A549 (cell line): Measurements from ENCODE around the gene PROX2. TPM values are rescaled to one million over a fixed set of nuclear protein-coding genes. Genes with fewer than 3 reads are reported as not detected.

Experiments used
- ATAC-seq, 2 experiments: fragments of 200-7000 bp in 1 of 2; fragments of >200 bp in 1 of 2; cut with Nextera tagmentation in 1 of 2; cut with Tn5 transposase in 1 of 2; 3 replicates each; pipeline versions ENCODE4 v1.8.0 to v1.9.1; 2018 to 2020; ENCODE audit warnings: mild to moderate bottlenecking in 1 of 2, moderate library complexity in 1 of 2
- CTCF ChIA-PET: fragments of 300-600 bp; sonication (Branson Sonifier 250); formaldehyde crosslinking; extraction: SDS; loops from one replicate; lab custom pipeline; 2021; ENCODE audit warnings: antibody characterized with exemption, inconsistent platforms; lab: Yijun Ruan, JAX
- POLR2A ChIA-PET: fragments of 350-600 bp; formaldehyde crosslinking; extraction: SDS; loops from one replicate; lab custom pipeline; 2021; ENCODE audit warnings: antibody characterized with exemption, inconsistent platforms; lab: Yijun Ruan, JAX
- DNase-seq, 2 experiments: peaks; one replicate each; pipeline versions ENCODE4 v3.0.0 to v3.0.0-alpha.2; 2011 to 2016; ENCODE audit warnings: low read depth in 1 of 2, low spot score in 1 of 2
- FAIRE-seq: peaks from 2 replicates; lab custom pipeline; 2011; peaks lifted over from hg19 to GRCh38; lab: Jason Lieb, UNC
- H3K27ac ChIP-seq, 2 experiments: fragments of >200 bp; sonication (Bioruptor Twin); formaldehyde crosslinking; 3 replicates each; pipeline ENCODE4 v1.5.1; 2016 to 2017
- H3K4me1 ChIP-seq: fragments of >200 bp; sonication (Bioruptor Twin); formaldehyde crosslinking; 3 replicates; pipeline ENCODE4 v1.6.1; 2016
- H3K4me2 ChIP-seq: fragments of >200 bp; sonication (Bioruptor Twin); formaldehyde crosslinking; 3 replicates; pipeline ENCODE4 v1.6.1; 2016
- H3K4me3 ChIP-seq: fragments of >200 bp; sonication (Bioruptor Twin); formaldehyde crosslinking; 3 replicates; pipeline ENCODE4 v1.5.1; 2016
- H3K9me3 ChIP-seq: fragments of >200 bp; sonication (Bioruptor Twin); formaldehyde crosslinking; 3 replicates; pipeline ENCODE4 v1.6.1; 2016
- BHLHE40 ChIP-seq: IDR thresholded peaks from 2 replicates; pipeline ENCODE4 v1.6.1; 2012; ENCODE audit warnings: low read depth, low read length, inconsistent platforms
- CEBPB ChIP-seq, 2 experiments: fragments of >200 bp in 1 of 2; sonication (Bioruptor Twin) in 1 of 2; formaldehyde crosslinking in 1 of 2; IDR thresholded peaks; 2 replicates each; pipeline ENCODE4 v1.6.1; 2012 to 2016
- CHD4 ChIP-seq: fragments of 200-600 bp; sonication (generic); IDR thresholded peaks from 2 replicates; pipeline ENCODE4 v1.6.1; 2016; ENCODE audit warnings: antibody characterized with exemption, mild to moderate bottlenecking, borderline replicate concordance
- EHF ChIP-seq: fragments of 250-450 bp; sonication (Bioruptor Pico); IDR thresholded peaks from 2 replicates; pipeline ENCODE4 v1.5.0; 2020; ENCODE audit warnings: mild to moderate bottlenecking
- EHMT2 ChIP-seq: fragments of 200-600 bp; sonication (generic); IDR thresholded peaks from 2 replicates; pipeline ENCODE4 v1.6.1; 2016; ENCODE audit warnings: antibody characterized with exemption, low read depth, mild to moderate bottlenecking, moderate library complexity
- FOSB ChIP-seq: fragments of 250-450 bp; sonication (Bioruptor Pico); IDR thresholded peaks from 2 replicates; pipeline ENCODE4 v1.5.0; 2020; ENCODE audit warnings: mild to moderate bottlenecking, moderate library complexity
- FOXS1 ChIP-seq: fragments of 250-450 bp; sonication (Bioruptor Pico); IDR thresholded peaks from 2 replicates; pipeline ENCODE4 v1.5.0; 2020; ENCODE audit warnings: mild to moderate bottlenecking, moderate library complexity
- KDM1A ChIP-seq: fragments of 200-600 bp; sonication (generic); IDR thresholded peaks from 2 replicates; pipeline ENCODE4 v1.6.1; 2016; ENCODE audit warnings: low read depth, mild to moderate bottlenecking
- KDM5A ChIP-seq: fragments of 200-600 bp; sonication (generic); IDR thresholded peaks from 2 replicates; pipeline ENCODE4 v1.6.1; 2016; ENCODE audit warnings: antibody characterized with exemption, mild to moderate bottlenecking
- NPAS2 ChIP-seq: fragments of 250-450 bp; sonication (Bioruptor Pico); IDR thresholded peaks from 2 replicates; pipeline ENCODE4 v1.8.0; 2022; ENCODE audit warnings: mild to moderate bottlenecking, moderate library complexity, borderline replicate concordance
- NR3C1 ChIP-seq: fragments of >200 bp; sonication (Bioruptor Twin); formaldehyde crosslinking; IDR thresholded peaks from 3 replicates; pipeline ENCODE4 v1.6.1; 2017
- ZSCAN20 ChIP-seq: fragments of 250-450 bp; sonication (Bioruptor Pico); IDR thresholded peaks from 2 replicates; pipeline ENCODE4 v1.8.0; 2022; ENCODE audit warnings: mild to moderate bottlenecking, moderate library complexity
- WGBS: methylation state at CpG from one replicate; pipeline ENCODE4 v1.1.6; 2017; ENCODE audit errors: missing lambda C conversion rate; 5-methylcytosine and 5-hydroxymethylcytosine counted together
- polyA plus RNA-seq, 4 experiments: library from polyadenylated mRNA; depleted of rRNA in 3 of 4; stranded (reverse); fragments of >200 nt; fragmentation: RNase III in 1 of 4; extraction: RNeasy Plus Mini Kit Qiagen cat#74134 plus additional on column Dnase treatment in 1 of 4; gene quantifications; 2 replicates in 3 of 4; 3 replicates in 1 of 4; pipeline ENCODE4 v1.2.3, GENCODE V29; 2011 to 2017
- TF ChIP-seq, protein P1 (sequence below): fragments of 200-600 bp; sonication (generic); IDR thresholded peaks from 2 replicates; pipeline ENCODE4 v1.6.1; 2016; ENCODE audit warnings: antibody characterized with exemption, mild to moderate bottlenecking, moderate library complexity
- TF ChIP-seq, protein P2 (sequence below): IDR thresholded peaks from 2 replicates; pipeline ENCODE4 v1.6.1; 2012; ENCODE audit warnings: low read depth, borderline replicate concordance
- TF ChIP-seq, protein P3 (sequence below): fragments of 150-350 bp; IDR thresholded peaks from 2 replicates; pipeline ENCODE4 v1.6.1; 2014; ENCODE audit warnings: low read depth, mild to moderate bottlenecking, low read length
- TF ChIP-seq, protein P4 (sequence below): IDR thresholded peaks from 2 replicates; pipeline ENCODE4 v1.6.1; 2012

The PROX2 gene
- polyA plus RNA-seq, 2 of the 4 experiments (the other 2 are of a cell fraction): not detected

DNA sequence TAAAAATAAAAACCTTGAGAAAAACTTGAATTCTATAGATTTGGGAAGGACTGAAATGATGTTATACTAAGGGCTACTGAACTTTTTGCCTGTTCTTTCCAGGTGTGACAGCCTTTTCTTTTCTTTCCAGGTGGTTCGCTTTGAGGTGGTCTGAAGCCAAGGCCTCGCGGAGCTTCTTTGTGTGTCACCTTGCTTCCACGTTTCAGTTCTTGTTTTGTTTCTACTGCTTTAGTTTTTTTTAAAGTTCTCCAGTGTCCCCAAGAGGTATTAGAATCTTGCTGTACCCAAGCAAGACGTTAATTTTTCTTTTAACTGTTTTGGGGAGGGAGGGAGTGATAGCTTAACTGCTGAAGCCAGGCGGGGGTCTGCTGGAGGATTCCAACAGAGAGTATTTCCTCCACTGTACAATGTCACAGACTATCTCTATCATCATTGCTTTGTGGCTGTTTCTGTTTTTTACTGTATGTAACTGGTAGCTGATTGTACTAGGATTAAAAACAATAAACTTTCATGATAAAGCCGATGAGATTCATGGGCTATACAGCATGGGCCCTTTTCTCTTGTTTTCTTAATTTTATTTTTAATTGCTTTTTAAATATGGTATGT lies 40.2 kb downstream of the PROX2 start:
- POLR2A ChIA-PET: no interaction called here
- H3K4me2 ChIP-seq: no peak overlapping the region
- CTCF ChIA-PET: interaction anchor here (0.8 to 1.5 kb wide), 3 partner anchors 25 to 167 kb away, joined by 3 to 5 read pairs (median 3); no protein-coding TSS in a partner anchor
- no peak for FAIRE-seq
- H3K27ac ChIP-seq: no peak overlapping the region
- TF ChIP-seq EHMT2 (no peak), BHLHE40 (no peak), NPAS2 (CRISPR knock-in tag) (no peak), NR3C1 (no peak), CEBPB (IDR thresholded peaks at IDR 0.05) (no peak)
- TF ChIP-seq, protein P1, sequence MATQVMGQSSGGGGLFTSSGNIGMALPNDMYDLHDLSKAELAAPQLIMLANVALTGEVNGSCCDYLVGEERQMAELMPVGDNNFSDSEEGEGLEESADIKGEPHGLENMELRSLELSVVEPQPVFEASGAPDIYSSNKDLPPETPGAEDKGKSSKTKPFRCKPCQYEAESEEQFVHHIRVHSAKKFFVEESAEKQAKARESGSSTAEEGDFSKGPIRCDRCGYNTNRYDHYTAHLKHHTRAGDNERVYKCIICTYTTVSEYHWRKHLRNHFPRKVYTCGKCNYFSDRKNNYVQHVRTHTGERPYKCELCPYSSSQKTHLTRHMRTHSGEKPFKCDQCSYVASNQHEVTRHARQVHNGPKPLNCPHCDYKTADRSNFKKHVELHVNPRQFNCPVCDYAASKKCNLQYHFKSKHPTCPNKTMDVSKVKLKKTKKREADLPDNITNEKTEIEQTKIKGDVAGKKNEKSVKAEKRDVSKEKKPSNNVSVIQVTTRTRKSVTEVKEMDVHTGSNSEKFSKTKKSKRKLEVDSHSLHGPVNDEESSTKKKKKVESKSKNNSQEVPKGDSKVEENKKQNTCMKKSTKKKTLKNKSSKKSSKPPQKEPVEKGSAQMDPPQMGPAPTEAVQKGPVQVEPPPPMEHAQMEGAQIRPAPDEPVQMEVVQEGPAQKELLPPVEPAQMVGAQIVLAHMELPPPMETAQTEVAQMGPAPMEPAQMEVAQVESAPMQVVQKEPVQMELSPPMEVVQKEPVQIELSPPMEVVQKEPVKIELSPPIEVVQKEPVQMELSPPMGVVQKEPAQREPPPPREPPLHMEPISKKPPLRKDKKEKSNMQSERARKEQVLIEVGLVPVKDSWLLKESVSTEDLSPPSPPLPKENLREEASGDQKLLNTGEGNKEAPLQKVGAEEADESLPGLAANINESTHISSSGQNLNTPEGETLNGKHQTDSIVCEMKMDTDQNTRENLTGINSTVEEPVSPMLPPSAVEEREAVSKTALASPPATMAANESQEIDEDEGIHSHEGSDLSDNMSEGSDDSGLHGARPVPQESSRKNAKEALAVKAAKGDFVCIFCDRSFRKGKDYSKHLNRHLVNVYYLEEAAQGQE: no peak
- TF ChIP-seq, protein P2, sequence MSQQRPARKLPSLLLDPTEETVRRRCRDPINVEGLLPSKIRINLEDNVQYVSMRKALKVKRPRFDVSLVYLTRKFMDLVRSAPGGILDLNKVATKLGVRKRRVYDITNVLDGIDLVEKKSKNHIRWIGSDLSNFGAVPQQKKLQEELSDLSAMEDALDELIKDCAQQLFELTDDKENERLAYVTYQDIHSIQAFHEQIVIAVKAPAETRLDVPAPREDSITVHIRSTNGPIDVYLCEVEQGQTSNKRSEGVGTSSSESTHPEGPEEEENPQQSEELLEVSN: no peak
- TF ChIP-seq, protein P3, sequence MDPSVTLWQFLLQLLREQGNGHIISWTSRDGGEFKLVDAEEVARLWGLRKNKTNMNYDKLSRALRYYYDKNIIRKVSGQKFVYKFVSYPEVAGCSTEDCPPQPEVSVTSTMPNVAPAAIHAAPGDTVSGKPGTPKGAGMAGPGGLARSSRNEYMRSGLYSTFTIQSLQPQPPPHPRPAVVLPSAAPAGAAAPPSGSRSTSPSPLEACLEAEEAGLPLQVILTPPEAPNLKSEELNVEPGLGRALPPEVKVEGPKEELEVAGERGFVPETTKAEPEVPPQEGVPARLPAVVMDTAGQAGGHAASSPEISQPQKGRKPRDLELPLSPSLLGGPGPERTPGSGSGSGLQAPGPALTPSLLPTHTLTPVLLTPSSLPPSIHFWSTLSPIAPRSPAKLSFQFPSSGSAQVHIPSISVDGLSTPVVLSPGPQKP: no peak
- TF ChIP-seq, all 56 proteins: peak for 0
- no peaks in the 10 kb centered on the region for H3K9me3 ChIP-seq
- WGBS: 90% methylated on average over 7 of the region's 7 CpGs
- DNase-seq: no peak
- no peaks in the 10 kb centered on the region for H3K4me1 ChIP-seq
- ATAC-seq: no peak
- no peak overlapping the region for H3K4me3 ChIP-seq

DNA sequence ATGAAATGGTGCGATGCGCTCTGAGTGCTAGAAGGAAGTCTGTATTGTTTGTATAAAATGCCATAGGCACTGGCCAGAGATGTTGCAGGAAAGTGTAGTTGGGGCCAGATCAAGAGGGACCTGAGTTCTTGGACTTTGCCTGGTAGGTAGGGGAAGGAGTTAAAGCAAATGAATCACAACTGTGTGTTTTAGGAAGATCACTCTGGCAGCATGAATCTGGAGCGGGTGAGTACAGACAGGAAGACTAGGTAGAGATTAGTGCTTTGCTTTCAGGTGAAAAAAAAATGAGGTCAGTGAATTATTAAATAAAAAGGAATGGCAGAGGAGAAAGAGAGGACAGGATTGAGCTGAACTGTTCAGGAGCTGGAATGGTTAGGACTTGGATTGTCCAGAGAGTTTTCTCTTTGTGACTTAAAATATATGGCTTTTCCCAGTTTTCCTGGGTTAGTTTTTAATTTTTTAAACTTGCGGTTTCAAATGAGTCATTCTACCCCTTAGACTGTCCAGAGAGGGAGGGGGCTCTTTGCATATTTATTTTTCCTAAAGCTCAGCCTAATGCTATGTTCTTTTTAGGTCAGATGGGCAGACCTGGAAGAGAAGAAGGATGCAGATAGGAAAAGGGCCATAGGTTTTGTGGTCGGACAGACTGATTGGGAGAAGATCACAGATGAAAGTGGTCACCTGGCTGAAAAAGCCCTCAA lies 41.1 kb downstream of the PROX2 start:
- Histone ChIP-seq H3K4me3 (no peak overlapping the region), H3K4me1 (no peaks in the 10 kb centered on the region), H3K9me3 (no peaks in the 10 kb centered on the region), H3K27ac (no peak overlapping the region), H3K4me2 (no peak overlapping the region)
- FAIRE-seq (no peak), ATAC-seq (no peak; a peak in 2 of 6 replicates), DNase-seq (no peak)
- CTCF ChIA-PET: interaction anchor here (0.9 to 1.5 kb wide), 2 partner anchors 26 to 72 kb away, joined by 4 to 5 read pairs; partner anchors contain the start of gene YLPM1
- TF ChIP-seq BHLHE40 (no peak), EHF (CRISPR knock-in tag) (no peak), KDM1A (no peak), CHD4 (no peak), KDM5A (no peak), FOXS1 (CRISPR knock-in tag) (no peak), ZSCAN20 (CRISPR knock-in tag) (no peak), FOSB (CRISPR knock-in tag) (no peak)
- TF ChIP-seq, protein P4, sequence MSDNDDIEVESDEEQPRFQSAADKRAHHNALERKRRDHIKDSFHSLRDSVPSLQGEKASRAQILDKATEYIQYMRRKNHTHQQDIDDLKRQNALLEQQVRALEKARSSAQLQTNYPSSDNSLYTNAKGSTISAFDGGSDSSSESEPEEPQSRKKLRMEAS: no peak
- TF ChIP-seq, protein P2: no peak
- WGBS: 87% methylated on average over 5 of the region's 5 CpGs
- POLR2A ChIA-PET: no interaction called here
